H1 (cell line): ENCODE data around the gene ICAM5. TPM values are rescaled to one million over a fixed set of nuclear protein-coding genes. Genes with fewer than 3 reads are reported as not detected.

Experiments used
- CTCF ChIA-PET: fragments of 300-600 bp; sonication (Branson Sonifier 250); formaldehyde crosslinking; loops from one replicate; lab custom pipeline; 2021; ENCODE audit not compliant: partially characterized antibody; lab: Charles Lee
- POLR2A ChIA-PET: fragments of 300-600 bp; sonication (Branson Sonifier 250); formaldehyde crosslinking; loops from one replicate; lab custom pipeline; 2021; ENCODE audit warnings: inconsistent platforms; ENCODE audit not compliant: partially characterized antibody; lab: Charles Lee
- DNase-seq, 2 experiments: peaks; one replicate each; pipeline versions ENCODE4 v3.0.0 to v3.0.0-alpha.2; 2010 to 2022; ENCODE audit warnings: low spot score in 2 of 2, low read depth in 1 of 2, mixed read lengths in 1 of 2
- FAIRE-seq: peaks from 2 replicates; lab custom pipeline; 2011; peaks lifted over from hg19 to GRCh38; lab: Jason Lieb, UNC
- H2AFZ ChIP-seq: 2 replicates; pipeline ENCODE4 v1.8.1; 2012; ENCODE audit warnings: low read length, inconsistent platforms
- H2AK5ac ChIP-seq: 2 replicates; pipeline ENCODE4 v1.6.1; 2013; ENCODE audit warnings: low read depth, low read length
- H2BK120ac ChIP-seq: replicated peaks from 2 replicates; pipeline ENCODE3; 2013; ENCODE audit warnings: low read depth, low read length, inconsistent platforms
- H2BK12ac ChIP-seq: 2 replicates; pipeline ENCODE4 v1.6.1; 2013; ENCODE audit warnings: low read depth, low read length
- H2BK15ac ChIP-seq: 2 replicates; pipeline ENCODE4 v1.6.1; 2013; ENCODE audit warnings: low read length
- H2BK20ac ChIP-seq: 2 replicates; pipeline ENCODE4 v1.6.1; 2013; ENCODE audit warnings: low read length
- H2BK5ac ChIP-seq: 2 replicates; pipeline ENCODE4 v1.6.1; 2013; ENCODE audit warnings: low read depth, low read length
- H3K14ac ChIP-seq: 2 replicates; pipeline ENCODE4 v1.6.1; 2013; ENCODE audit warnings: inconsistent platforms; ENCODE audit not compliant: insufficient read length
- H3K18ac ChIP-seq: 2 replicates; pipeline ENCODE4 v1.6.1; 2013; ENCODE audit warnings: low read length; ENCODE audit errors: extremely low read depth
- H3K23ac ChIP-seq: 2 replicates; pipeline ENCODE4 v1.6.1; 2013; ENCODE audit warnings: inconsistent platforms; ENCODE audit not compliant: insufficient read length
- H3K23me2 ChIP-seq: 2 replicates; pipeline ENCODE4 v1.6.1; 2013; ENCODE audit warnings: low read depth, low read length
- H3K27ac ChIP-seq: 2 replicates; pipeline ENCODE4 v1.6.1; 2011; ENCODE audit warnings: low read depth, low read length, inconsistent platforms
- H3K27me3 ChIP-seq, 4 experiments: replicated peaks in 1 of 4; 1 replicate in 1 of 4; 2 replicates in 3 of 4; pipeline versions ENCODE4 v1.6.1 to v1.8.1; 2011 to 2013; ENCODE audit warnings: low read length in 3 of 4, mild to moderate bottlenecking in 3 of 4, inconsistent platforms in 2 of 4, mixed read lengths in 2 of 4, moderate library complexity in 1 of 4; ENCODE audit not compliant: control insufficient read depth in 3 of 4, insufficient read depth in 3 of 4; ENCODE audit errors: extremely low read depth in 1 of 4
- H3K36me3 ChIP-seq, 4 experiments: 2 replicates each; pipeline versions ENCODE4 v1.6.1 to v1.8.1; 2011 to 2013; ENCODE audit warnings: mild to moderate bottlenecking in 4 of 4, low read length in 3 of 4, moderate library complexity in 2 of 4, control low read depth in 1 of 4, inconsistent platforms in 1 of 4; ENCODE audit not compliant: insufficient read depth in 4 of 4, control insufficient read depth in 2 of 4
- H3K4ac ChIP-seq: replicated peaks from 2 replicates; pipeline ENCODE3; 2013; ENCODE audit warnings: low read length, low read depth, mixed read lengths, inconsistent platforms; ENCODE audit not compliant: insufficient read length
- H3K4me1 ChIP-seq, 4 experiments: replicated peaks in 1 of 4; 1 replicate in 1 of 4; 2 replicates in 3 of 4; pipeline versions ENCODE4 v1.6.1 to v1.8.1; 2011 to 2013; ENCODE audit warnings: low read length in 3 of 4, inconsistent platforms in 2 of 4, mixed read lengths in 1 of 4; ENCODE audit not compliant: insufficient read depth in 4 of 4, control insufficient read depth in 3 of 4
- H3K4me2 ChIP-seq, 2 experiments: 2 replicates each; pipeline versions ENCODE4 v1.6.1 to v1.8.1; 2011 to 2013; ENCODE audit warnings: low read depth in 2 of 2, low read length in 2 of 2, control low read depth in 1 of 2, inconsistent platforms in 1 of 2, mild to moderate bottlenecking in 1 of 2; ENCODE audit not compliant: insufficient read depth in 1 of 2
- H3K4me3 ChIP-seq, 4 experiments: fragments of 200-600, 300-600 bp in 1 of 4; sonication (generic), shearing (Covaris generic), sonication (Bioruptor Twin) in 1 of 4; 2 replicates each; pipeline versions ENCODE4 v1.5.1 to v1.8.1; 2011 to 2016; ENCODE audit warnings: low read length in 4 of 4, low read depth in 3 of 4, control low read depth in 2 of 4, inconsistent platforms in 2 of 4, mild to moderate bottlenecking in 2 of 4, mixed read lengths in 1 of 4, moderate library complexity in 1 of 4; ENCODE audit not compliant: insufficient read depth in 2 of 4; ENCODE audit errors: extremely low read depth in 1 of 4
- H3K56ac ChIP-seq: replicated peaks from 2 replicates; pipeline ENCODE3; 2013; ENCODE audit warnings: low read depth, mild to moderate bottlenecking, mixed read lengths, low read length, inconsistent platforms; ENCODE audit not compliant: insufficient read length
- H3K79me1 ChIP-seq: 2 replicates; pipeline ENCODE4 v1.6.1; 2013; ENCODE audit warnings: low read depth, low read length, control low read depth
- H3K79me2 ChIP-seq, 2 experiments: 2 replicates each; pipeline versions ENCODE4 v1.6.1 to v1.8.1; 2012 to 2013; ENCODE audit warnings: low read length in 2 of 2, mild to moderate bottlenecking in 2 of 2, inconsistent platforms in 1 of 2; ENCODE audit not compliant: insufficient read depth in 2 of 2, control insufficient read depth in 1 of 2
- H3K9ac ChIP-seq, 4 experiments: replicated peaks in 1 of 4; 1 replicate in 1 of 4; 2 replicates in 3 of 4; pipeline versions ENCODE4 v1.6.1 to v1.8.1; 2011 to 2013; ENCODE audit warnings: low read depth in 3 of 4, low read length in 3 of 4, control low read depth in 2 of 4, mild to moderate bottlenecking in 2 of 4, moderate library complexity in 2 of 4, inconsistent platforms in 1 of 4; ENCODE audit errors: extremely low read depth in 1 of 4
- H3K9me3 ChIP-seq, 2 experiments: 2 replicates each; pipeline versions ENCODE4 v1.6.1 to v1.8.1; 2012 to 2013; ENCODE audit warnings: mild to moderate bottlenecking in 2 of 2, moderate library complexity in 2 of 2, control low read depth in 1 of 2, inconsistent platforms in 1 of 2, low read depth in 1 of 2, low read length in 1 of 2, mixed read lengths in 1 of 2; ENCODE audit not compliant: insufficient read depth in 2 of 2
- H4K20me1 ChIP-seq, 2 experiments: replicated peaks in 1 of 2; 2 replicates each; pipeline versions ENCODE3 to v1.8.1; 2011 to 2013; ENCODE audit warnings: inconsistent platforms in 2 of 2, low read length in 2 of 2, mild to moderate bottlenecking in 1 of 2; ENCODE audit not compliant: insufficient read depth in 2 of 2, control insufficient read depth in 1 of 2
- H4K5ac ChIP-seq: 2 replicates; pipeline ENCODE4 v1.6.1; 2013; ENCODE audit warnings: low read length, low read depth, mixed read lengths, inconsistent platforms; ENCODE audit not compliant: insufficient read length
- H4K8ac ChIP-seq: 2 replicates; pipeline ENCODE4 v1.8.0; 2013; ENCODE audit warnings: mild to moderate bottlenecking, moderate library complexity, low read length, inconsistent platforms; ENCODE audit not compliant: insufficient read depth; ENCODE audit errors: extremely low read depth
- H4K91ac ChIP-seq: replicated peaks from 2 replicates; pipeline ENCODE3; 2013; ENCODE audit warnings: low read length, mixed read lengths, inconsistent platforms; ENCODE audit not compliant: insufficient read length
- RXRA ChIP-seq: IDR thresholded peaks from 2 replicates; pipeline ENCODE4 v1.6.1; 2011; ENCODE audit warnings: low read depth, mild to moderate bottlenecking, low read length, moderate library complexity; ENCODE audit not compliant: insufficient read depth
- WGBS, 2 experiments: shearing (Covaris generic) in 1 of 2; methylation state at CpG; one replicate each; pipeline versions ENCODE4 v1.1.6 to v1.1.7; 2013 to 2015; ENCODE audit warnings: low lambda C conversion rate in 2 of 2, mixed read lengths in 2 of 2, inconsistent platforms in 1 of 2, low coverage in 1 of 2, missing lambda C conversion rate in 1 of 2; ENCODE audit not compliant: insufficient replicate concordance in 2 of 2, insufficient coverage in 1 of 2, insufficient read length in 1 of 2; ENCODE audit errors: extremely low coverage in 1 of 2, missing lambda C conversion rate in 1 of 2; 5-methylcytosine and 5-hydroxymethylcytosine counted together
- polyA plus RNA-seq, 7 experiments: library from polyadenylated mRNA; depleted of rRNA in 3 of 7; stranded (reverse) in 5 of 7; unstranded in 2 of 7; fragments of >200 nt in 5 of 7; fragments of 200-250 nt in 2 of 7; gene quantifications; 1 replicate in 5 of 7; 2 replicates in 1 of 7; 4 replicates in 1 of 7; pipeline versions ENCODE4 v1.2.1 to v1.2.3, GENCODE V29; 2011 to 2013; ENCODE audit warnings: missing spikeins in 2 of 7, mixed read lengths in 2 of 7
- total RNA-seq: library from RNA; stranded (reverse); fragmentation: NEBNext Ultra II Directional; extraction: Animal tissue kit (Norgen Biotek cat#: 25700); gene quantifications from 2 replicates; pipeline ENCODE4 v1.2.1, GENCODE V29; 2021
- TF ChIP-seq, protein P1 (sequence below), 3 experiments: IDR thresholded peaks; 1 replicate in 2 of 3; 2 replicates in 1 of 3; pipeline versions ENCODE4 v1.5.1 to v1.6.1; 2011; ENCODE audit warnings: low read length in 3 of 3, mild to moderate bottlenecking in 3 of 3, inconsistent platforms in 2 of 3, low read depth in 1 of 3, moderate library complexity in 1 of 3; ENCODE audit not compliant: insufficient read depth in 1 of 3; ENCODE audit errors: control extremely low read depth in 1 of 3

Gene ICAM5
- total and polyA plus RNA-seq, 2 of the 8 experiments (the other 6 are each of a cell fraction or from before 2014, with no cell fraction given): 3.9 to 4.8 TPM

DNA sequence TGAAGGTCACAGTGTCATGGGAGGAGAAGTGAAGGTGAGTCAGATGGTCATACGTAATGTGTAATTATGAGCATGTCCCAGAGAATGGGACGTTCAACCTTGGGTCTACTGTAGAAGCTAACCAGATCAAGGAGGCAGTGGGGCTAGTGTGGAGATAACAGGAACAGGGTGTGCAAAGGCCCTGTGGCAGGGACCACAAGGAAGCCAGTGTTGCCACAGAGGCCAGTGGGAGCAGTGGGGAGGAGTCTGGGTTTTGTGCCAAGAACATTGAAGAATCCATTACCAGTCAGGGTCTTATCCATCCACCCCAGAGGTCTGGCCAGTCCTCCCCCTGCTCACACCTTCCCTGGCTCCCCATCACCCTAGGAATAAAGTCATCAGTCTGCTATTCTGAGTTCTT, 34.4 kb upstream of the ICAM5 start:
- no peak overlapping the region for H2BK20ac ChIP-seq
- H4K20me1 ChIP-seq: peaks cover 0 to 10% of the 10 kb centered on the region in 2 experiments
- no peak overlapping the region for H4K91ac ChIP-seq
- peaks cover 0 to 6% (median 1%) of the 10 kb centered on the region in 4 experiments; a peak in 3 of 7 replicates for H3K4me1 ChIP-seq
- no peak overlapping the region for H3K18ac ChIP-seq
- H3K27me3 ChIP-seq: no peaks in the 10 kb centered on the region
- ChIA-PET POLR2A (no interaction called here), CTCF (interaction anchor here (1.6 to 5.4 kb wide), 3 partner anchors 133 to 169 kb away, joined by 3 to 68 read pairs (median 8); no protein-coding TSS in a partner anchor)
- H3K27ac ChIP-seq: no peak overlapping the region
- H3K9me3 ChIP-seq: no peaks in the 10 kb centered on the region
- H2BK12ac ChIP-seq: no peak overlapping the region
- no peak overlapping the region for H3K9ac ChIP-seq
- no peak overlapping the region for H2BK5ac ChIP-seq
- H3K36me3 ChIP-seq: peaks cover 4 to 26% (median 15%) of the 10 kb centered on the region in 4 experiments; a peak in 5 of 8 replicates
- FAIRE-seq (no peak), DNase-seq (no peak)
- H3K56ac ChIP-seq: no peak overlapping the region
- H3K79me1 ChIP-seq: peaks cover 5% of the 10 kb centered on the region; the same call in 1 of the 2 replicates
- no peak overlapping the region for H3K4me3 ChIP-seq
- no peak overlapping the region for H3K4ac ChIP-seq
- H2BK120ac ChIP-seq: no peak overlapping the region
- no peak overlapping the region for H3K4me2 ChIP-seq
- no peak overlapping the region for H2BK15ac ChIP-seq
- TF ChIP-seq, protein P1, sequence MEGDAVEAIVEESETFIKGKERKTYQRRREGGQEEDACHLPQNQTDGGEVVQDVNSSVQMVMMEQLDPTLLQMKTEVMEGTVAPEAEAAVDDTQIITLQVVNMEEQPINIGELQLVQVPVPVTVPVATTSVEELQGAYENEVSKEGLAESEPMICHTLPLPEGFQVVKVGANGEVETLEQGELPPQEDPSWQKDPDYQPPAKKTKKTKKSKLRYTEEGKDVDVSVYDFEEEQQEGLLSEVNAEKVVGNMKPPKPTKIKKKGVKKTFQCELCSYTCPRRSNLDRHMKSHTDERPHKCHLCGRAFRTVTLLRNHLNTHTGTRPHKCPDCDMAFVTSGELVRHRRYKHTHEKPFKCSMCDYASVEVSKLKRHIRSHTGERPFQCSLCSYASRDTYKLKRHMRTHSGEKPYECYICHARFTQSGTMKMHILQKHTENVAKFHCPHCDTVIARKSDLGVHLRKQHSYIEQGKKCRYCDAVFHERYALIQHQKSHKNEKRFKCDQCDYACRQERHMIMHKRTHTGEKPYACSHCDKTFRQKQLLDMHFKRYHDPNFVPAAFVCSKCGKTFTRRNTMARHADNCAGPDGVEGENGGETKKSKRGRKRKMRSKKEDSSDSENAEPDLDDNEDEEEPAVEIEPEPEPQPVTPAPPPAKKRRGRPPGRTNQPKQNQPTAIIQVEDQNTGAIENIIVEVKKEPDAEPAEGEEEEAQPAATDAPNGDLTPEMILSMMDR (IDR thresholded peaks at IDR 0.05; ENCODE audit: control extremely low read depth in 1 of 3, insufficient read depth in 1 of 3, low read depth in 1 of 3, low read length in 3 of 3): no peak
- TF ChIP-seq RXRA: no peak
- H3K23me2 ChIP-seq: peaks cover 5% of the 10 kb centered on the region
- peaks cover 0 to 9% of the 10 kb centered on the region in 2 experiments; a peak in 2 of 4 replicates for H3K79me2 ChIP-seq
- no peak overlapping the region for H2AK5ac ChIP-seq
- no peak overlapping the region for H4K8ac ChIP-seq
- no peak overlapping the region for H2AFZ ChIP-seq
- H3K23ac ChIP-seq: no peak overlapping the region
- no peak overlapping the region for H3K14ac ChIP-seq
- WGBS, 2 experiments: 82% methylated on average over 2 of the region's 2 CpGs; no CpG with 5 or more reads in 1 of the 2 experiments
- no peak overlapping the region for H4K5ac ChIP-seq
